SIG-M5 treated with dmso at 0.1 percent for 504 hours (cell line): ENCODE results near the gene NPPA.
"Not testable (repeated sequence)": the region's sequence is repeated elsewhere in the genome, so short reads cannot be mapped to it uniquely, and the experiment has no call there.

Source experiments
- DNase-seq: peaks from one replicate; lab custom pipeline; 2025; ENCODE audit not compliant: unreplicated experiment; lab: John Stamatoyannopoulos, UW

The NPPA gene

GRCh38 chr1:11817192-11817591 is 30.4 kb downstream of the NPPA start:
- no peak for DNase-seq

GRCh38 chr1:11813021-11813420 is 34.6 kb downstream of the NPPA start:
- DNase-seq = no peak

- no peak for DNase-seq
Observed at GRCh38 chr1:11807133-11807532, 40.5 kb downstream of the NPPA start.

- DNase-seq = no peak
Observed at GRCh38 chr1:11806307-11806936, 41.2 kb downstream of the NPPA start.

- peak; percentile 97 for DNase-seq
Observed at GRCh38 chr1:11805422-11806306, 41.9 kb downstream of the NPPA start, which contains the start of the genes CLCN6 and MTHFR. TSS of gene CLCN6 (plus strand) at chr1:11806191. CDS start at chr1:11806263, 72 bp downstream. TSS of gene MTHFR (minus strand) at chr1:11805964. CDS start at chr1:11803116, 2,848 bp downstream.

GRCh38 chr1:11804666-11805421 is 42.7 kb downstream of the NPPA start:
- DNase-seq = no peak

GRCh38 chr1:11803924-11804665 is 43.5 kb downstream of the NPPA start:
- not testable (repeated sequence) for DNase-seq

GRCh38 chr1:11802973-11803885 is 44.4 kb downstream of the NPPA start:
- peak; percentile 69 for DNase-seq

GRCh38 chr1:11802616-11802972 is 45.0 kb downstream of the NPPA start:
- DNase-seq = no peak

GRCh38 chr1:11800756-11801433 is 46.7 kb downstream of the NPPA start:
- DNase-seq = no peak

GRCh38 chr1:11800391-11800755 is 47.2 kb downstream of the NPPA start:
- no peak for DNase-seq

- DNase-seq = no peak
Observed at GRCh38 chr1:11799896-11800295, 47.7 kb downstream of the NPPA start.

GRCh38 chr1:11799099-11799498 is 48.5 kb downstream of the NPPA start:
- no peak for DNase-seq

GRCh38 chr1:11797525-11798216 is 49.9 kb downstream of the NPPA start:
- DNase-seq = no peak

GRCh38 chr1:11796036-11796828 is 51.4 kb downstream of the NPPA start:
- no peak for DNase-seq
